Astrocyte (in vitro differentiated cells and primary cell): Measurements from ENCODE around the gene FLYWCH1. TPM values are rescaled to one million over a fixed set of nuclear protein-coding genes. Genes with fewer than 3 reads are reported as not detected.

Experiments used
- DNase-seq: peaks from one replicate; pipeline ENCODE4 v3.0.0-alpha.2; 2010; ENCODE audit warnings: low read depth
- FAIRE-seq: peaks from 2 replicates; lab custom pipeline; 2011; peaks lifted over from hg19 to GRCh38; lab: Jason Lieb, UNC
- H2AFZ ChIP-seq: 2 replicates; pipeline ENCODE4 v1.6.0; 2012; ENCODE audit warnings: low read depth, low read length, inconsistent platforms
- H3K27ac ChIP-seq: 2 replicates; pipeline ENCODE4 v1.5.1; 2011; ENCODE audit warnings: low read depth, low read length, inconsistent platforms
- H3K27me3 ChIP-seq: 2 replicates; pipeline ENCODE4 v1.6.0; 2011; ENCODE audit warnings: low read length, inconsistent platforms; ENCODE audit not compliant: insufficient read depth
- H3K36me3 ChIP-seq: 2 replicates; pipeline ENCODE4 v1.5.1; 2011; ENCODE audit warnings: low read length, inconsistent platforms; ENCODE audit not compliant: insufficient read depth
- H3K4me1 ChIP-seq: 2 replicates; pipeline ENCODE4 v1.5.1; 2011; ENCODE audit warnings: low read length, inconsistent platforms; ENCODE audit not compliant: insufficient read depth
- H3K4me2 ChIP-seq: 2 replicates; pipeline ENCODE4 v1.6.0; 2012; ENCODE audit warnings: low read length, inconsistent platforms
- H3K4me3 ChIP-seq: 2 replicates; pipeline ENCODE4 v1.5.1; 2011; ENCODE audit warnings: low read depth, mild to moderate bottlenecking, low read length, inconsistent platforms; ENCODE audit not compliant: insufficient read depth
- H3K79me2 ChIP-seq: 2 replicates; pipeline ENCODE4 v1.6.0; 2012; ENCODE audit warnings: mild to moderate bottlenecking, low read length, inconsistent platforms; ENCODE audit not compliant: insufficient read depth
- H3K9ac ChIP-seq: 2 replicates; pipeline ENCODE4 v1.6.0; 2012; ENCODE audit warnings: mild to moderate bottlenecking, low read length, inconsistent platforms
- H3K9me3 ChIP-seq: 2 replicates; pipeline ENCODE4 v1.5.1; 2012; ENCODE audit warnings: low read depth, mild to moderate bottlenecking, low read length, inconsistent platforms; ENCODE audit not compliant: insufficient read depth
- H4K20me1 ChIP-seq: 2 replicates; pipeline ENCODE4 v1.6.0; 2012; ENCODE audit warnings: low read length, inconsistent platforms; ENCODE audit not compliant: insufficient read depth
- H3K27ac Mint-ChIP-seq: one replicate; pipeline ENCODE4 v1.8.0; 2021; ENCODE audit warnings: mild to moderate bottlenecking, mixed read lengths; ENCODE audit not compliant: unreplicated experiment
- H3K27me3 Mint-ChIP-seq: one replicate; pipeline ENCODE4 v1.8.0; 2021; ENCODE audit warnings: low read depth, mixed read lengths; ENCODE audit not compliant: unreplicated experiment
- H3K36me3 Mint-ChIP-seq: one replicate; pipeline ENCODE4 v1.8.0; 2021; ENCODE audit warnings: low read depth, mixed read lengths; ENCODE audit not compliant: unreplicated experiment
- H3K4me1 Mint-ChIP-seq: one replicate; pipeline ENCODE4 v1.8.0; 2021; ENCODE audit warnings: low read depth, mixed read lengths; ENCODE audit not compliant: unreplicated experiment
- H3K4me3 Mint-ChIP-seq: one replicate; pipeline ENCODE4 v1.8.0; 2021; ENCODE audit warnings: mild to moderate bottlenecking, moderate library complexity, mixed read lengths; ENCODE audit not compliant: unreplicated experiment
- H3K9me3 Mint-ChIP-seq: one replicate; pipeline ENCODE4 v1.8.0; 2021; ENCODE audit warnings: mild to moderate bottlenecking, mixed read lengths; ENCODE audit not compliant: unreplicated experiment
- CTCF ChIP-seq: IDR thresholded peaks from 2 replicates; pipeline ENCODE4 v1.5.1; 2011; ENCODE audit warnings: low read depth, mild to moderate bottlenecking, inconsistent platforms, low read length, moderate library complexity; ENCODE audit not compliant: insufficient read depth
- EZH2 ChIP-seq: IDR thresholded peaks from 2 replicates; pipeline ENCODE4 v1.6.1; 2012; ENCODE audit warnings: mild to moderate bottlenecking, low read length, inconsistent platforms; ENCODE audit not compliant: insufficient read depth
- total RNA-seq: library from RNA; stranded (reverse); gene quantifications from 2 replicates; pipeline ENCODE4 v1.2.1, GENCODE V29; 2021

The FLYWCH1 gene
- total RNA-seq, 1 donor from 2014 or later = 58.9 TPM

DNA sequence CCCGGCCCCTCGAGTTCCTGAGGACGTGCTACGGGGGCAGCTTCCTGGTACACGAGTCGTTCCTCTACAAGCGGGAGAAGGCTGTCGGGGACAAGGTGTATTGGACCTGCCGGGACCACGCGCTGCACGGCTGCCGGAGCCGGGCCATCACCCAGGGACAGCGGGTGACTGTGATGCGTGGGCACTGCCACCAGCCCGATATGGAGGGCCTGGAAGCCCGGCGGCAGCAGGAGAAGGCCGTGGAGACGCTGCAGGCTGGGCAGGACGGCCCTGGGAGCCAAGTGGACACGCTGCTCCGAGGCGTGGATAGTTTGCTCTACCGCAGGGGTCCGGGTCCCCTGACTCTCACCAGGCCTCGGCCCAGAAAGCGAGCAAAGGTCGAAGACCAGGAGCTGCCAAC, 21.4 kb downstream of the FLYWCH1 start:
- Histone ChIP-seq H3K79me2 (peaks cover 1% of the 10 kb centered on the region), H3K27me3 (no peaks in the 10 kb centered on the region), H2AFZ (no peak overlapping the region), H4K20me1 (peaks cover 11% of the 10 kb centered on the region), H3K27ac (no peak overlapping the region), H3K4me1 (no peaks in the 10 kb centered on the region), H3K36me3 (no peaks in the 10 kb centered on the region), H3K4me3 (no peak overlapping the region), H3K4me2 (no peak overlapping the region), H3K9ac (no peak overlapping the region), H3K9me3 (no peaks in the 10 kb centered on the region)
- H3K36me3 Mint-ChIP-seq = peaks cover 10% of the 10 kb centered on the region
- DNase-seq = no peak
- H3K27me3 Mint-ChIP-seq = no peaks in the 10 kb centered on the region
- TF ChIP-seq CTCF (no peak), EZH2 (no peak)
- H3K9me3 Mint-ChIP-seq = no peaks in the 10 kb centered on the region
- no peak for FAIRE-seq
- no peak overlapping the region for H3K27ac Mint-ChIP-seq
- H3K4me1 Mint-ChIP-seq = no peaks in the 10 kb centered on the region
- no peak overlapping the region for H3K4me3 Mint-ChIP-seq

DNA sequence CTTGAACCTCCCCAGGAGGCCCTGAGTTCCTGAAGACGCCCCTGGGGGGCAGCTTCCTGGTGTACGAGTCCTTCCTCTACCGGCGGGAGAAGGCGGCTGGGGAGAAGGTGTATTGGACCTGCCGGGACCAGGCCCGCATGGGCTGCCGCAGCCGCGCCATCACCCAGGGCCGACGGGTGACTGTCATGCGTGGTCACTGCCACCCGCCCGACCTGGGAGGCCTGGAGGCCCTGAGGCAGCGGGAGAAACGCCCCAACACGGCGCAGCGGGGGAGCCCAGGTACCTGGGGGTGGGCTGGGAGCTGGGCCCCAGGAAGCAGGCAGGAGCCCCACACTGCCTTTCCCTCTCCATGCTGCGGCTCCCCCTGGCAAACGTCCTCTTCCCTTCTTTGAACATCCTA, 22.0 kb downstream of the FLYWCH1 start:
- H3K4me1 ChIP-seq = no peaks in the 10 kb centered on the region
- Mint-ChIP-seq H3K9me3 (no peaks in the 10 kb centered on the region), H3K36me3 (peaks cover 7% of the 10 kb centered on the region), H3K27ac (no peak overlapping the region), H3K4me3 (no peak overlapping the region), H3K4me1 (no peaks in the 10 kb centered on the region), H3K27me3 (no peaks in the 10 kb centered on the region)
- no peak overlapping the region for H3K4me3 ChIP-seq
- no peaks in the 10 kb centered on the region for H3K79me2 ChIP-seq
- no peak overlapping the region for H3K4me2 ChIP-seq
- TF ChIP-seq EZH2 (no peak), CTCF (no peak)
- H3K9ac ChIP-seq = no peak overlapping the region
- no peak overlapping the region for H2AFZ ChIP-seq
- H3K36me3 ChIP-seq = no peaks in the 10 kb centered on the region
- H3K9me3 ChIP-seq = no peaks in the 10 kb centered on the region
- DNase-seq = no peak
- H3K27me3 ChIP-seq = no peaks in the 10 kb centered on the region
- H3K27ac ChIP-seq = no peak overlapping the region
- peaks cover 7% of the 10 kb centered on the region for H4K20me1 ChIP-seq
- FAIRE-seq = no peak

- Histone ChIP-seq H3K4me1 (no peaks in the 10 kb centered on the region), H3K9me3 (no peaks in the 10 kb centered on the region), H3K9ac (no peak overlapping the region), H3K36me3 (peaks cover 2% of the 10 kb centered on the region), H3K27ac (no peak overlapping the region), H2AFZ (no peak overlapping the region), H3K4me3 (no peak overlapping the region), H3K79me2 (no peaks in the 10 kb centered on the region), H4K20me1 (peaks cover 7% of the 10 kb centered on the region), H3K4me2 (no peak overlapping the region), H3K27me3 (no peaks in the 10 kb centered on the region)
- DNase-seq = no peak
- Mint-ChIP-seq H3K27me3 (no peaks in the 10 kb centered on the region), H3K4me3 (no peak overlapping the region), H3K9me3 (no peaks in the 10 kb centered on the region), H3K27ac (no peak overlapping the region), H3K4me1 (no peaks in the 10 kb centered on the region), H3K36me3 (peaks cover 9% of the 10 kb centered on the region)
- TF ChIP-seq CTCF = no peak
- no peak for FAIRE-seq
Observed at GRCh38 chr16:2934450-2934849, 22.7 kb downstream of the FLYWCH1 start.
